Islet of Langerhans (tissue), 1 donor: ENCODE data around the gene TRIM32.
"Not testable (repeated sequence)": the region's sequence is repeated elsewhere in the genome, so short reads cannot be mapped to it uniquely, and the experiment has no call there.

Source experiments
- FAIRE-seq: peaks from one replicate; lab custom pipeline; 2011; peaks lifted over from hg19 to GRCh38; lab: Jason Lieb, UNC

The TRIM32 gene

DNA sequence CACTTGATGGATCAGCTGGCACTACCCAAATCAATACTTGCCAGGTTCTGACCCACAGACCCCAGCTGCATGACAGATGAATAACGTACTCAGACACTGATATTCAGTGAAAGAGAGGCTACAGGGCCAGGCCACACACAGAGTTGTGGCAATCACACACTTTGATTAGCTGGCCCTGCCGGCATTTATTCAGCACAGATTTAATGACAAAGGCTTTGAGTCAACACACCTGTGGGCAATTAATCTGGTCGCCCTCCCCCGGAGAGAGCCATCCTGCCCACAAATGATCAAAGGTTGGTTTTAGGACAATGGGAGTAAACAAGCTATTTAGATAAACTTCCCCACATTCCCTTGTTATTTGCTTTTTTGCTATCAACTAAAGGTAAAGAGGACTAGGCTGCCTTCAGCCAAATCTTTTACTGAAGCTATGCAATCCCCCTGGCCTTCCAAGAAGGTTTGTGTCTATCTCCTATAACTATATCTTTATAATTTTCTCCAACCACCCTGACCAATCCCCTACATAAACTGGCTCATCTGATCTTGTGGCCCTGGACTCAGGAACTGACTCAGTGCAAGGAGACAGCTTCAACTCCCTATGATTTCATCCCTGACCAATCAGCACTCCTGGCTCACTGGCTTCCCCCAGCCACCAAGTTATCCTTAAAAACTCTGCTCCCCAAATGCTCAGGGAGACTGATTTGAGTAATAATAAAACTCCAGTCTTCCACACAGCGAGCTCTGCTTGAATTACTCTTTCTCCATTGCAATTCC is 12.7 kb upstream of the TRIM32 start:
- no peak for FAIRE-seq

DNA sequence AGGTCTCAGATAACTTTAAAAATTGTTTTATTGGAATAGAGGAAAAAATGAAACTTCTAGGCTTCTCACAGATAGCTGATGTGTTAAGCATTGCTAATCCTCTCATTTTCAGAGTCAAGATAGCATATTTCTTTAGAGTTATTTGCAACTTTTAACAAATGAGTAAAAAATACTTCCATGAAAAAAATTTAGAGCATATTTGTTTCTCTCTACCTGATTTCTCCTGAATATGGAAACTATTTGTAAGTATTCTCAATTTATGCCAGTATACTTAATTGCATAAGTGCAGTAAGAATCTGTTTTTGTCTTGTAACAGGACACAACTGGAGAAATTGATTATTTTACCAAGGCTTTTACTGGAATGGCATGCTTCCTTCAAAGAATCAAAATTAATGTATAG is 3.6 kb upstream of the TRIM32 start:
- FAIRE-seq, result no peak

DNA sequence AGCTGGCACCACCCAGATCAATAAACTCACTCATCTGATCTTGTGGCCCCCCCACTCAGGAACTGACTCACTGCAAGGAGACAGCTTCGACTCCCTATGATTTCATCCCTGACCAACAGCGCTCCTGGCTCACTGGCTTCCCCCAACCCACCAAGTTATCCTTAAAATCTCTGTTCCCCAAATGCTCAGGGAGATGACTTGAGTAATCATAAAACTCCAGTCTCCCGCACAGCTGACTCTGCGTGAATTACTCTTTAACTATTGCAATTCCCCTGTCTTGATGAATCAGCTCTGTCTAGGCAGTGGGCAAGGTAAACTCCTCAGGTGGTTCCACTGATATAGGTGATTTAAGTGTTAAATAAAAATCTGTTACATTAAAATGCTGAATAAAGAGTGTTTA is 1.9 kb upstream of the TRIM32 start:
- FAIRE-seq, result no peak

DNA sequence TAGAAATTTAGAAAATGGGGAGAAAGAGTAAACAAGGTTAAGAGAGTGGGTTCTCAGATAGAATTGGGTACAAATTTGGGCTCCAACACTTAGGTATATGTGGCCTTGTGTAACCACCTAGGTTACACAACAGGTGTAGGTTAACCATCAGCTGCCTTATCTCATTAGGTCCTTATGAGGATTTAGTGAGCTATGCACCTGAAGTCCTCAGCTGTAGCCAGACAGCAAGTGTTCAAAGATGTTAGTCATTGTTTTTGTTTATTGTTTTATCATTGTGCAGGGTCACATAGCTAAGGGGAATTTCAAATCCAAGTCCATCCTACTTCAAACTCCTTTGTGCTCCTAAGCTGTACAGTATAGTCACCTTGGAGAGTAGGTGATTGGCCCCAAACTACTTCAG is 970 bp upstream of the TRIM32 start:
- FAIRE-seq, result no peak

DNA sequence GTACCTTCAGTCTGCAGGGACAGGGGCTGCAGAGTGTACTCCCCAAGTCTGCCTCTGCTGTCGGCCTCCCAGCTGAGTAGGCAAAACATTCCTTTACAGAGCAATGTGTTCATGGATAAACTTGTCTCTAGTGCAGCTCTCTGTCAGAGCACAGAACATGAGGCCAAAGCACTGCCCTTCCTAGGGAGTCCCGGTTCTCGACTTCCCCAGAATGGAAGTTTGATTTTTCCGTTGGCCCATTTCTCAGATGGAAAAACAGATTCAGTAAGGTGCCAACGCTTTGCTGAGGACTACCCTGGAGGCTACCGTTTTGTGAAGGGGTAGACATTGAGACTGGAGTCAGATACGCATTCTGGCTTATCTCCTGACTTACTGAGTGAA is 422 bp upstream of the TRIM32 start:
- FAIRE-seq, result no peak

DNA sequence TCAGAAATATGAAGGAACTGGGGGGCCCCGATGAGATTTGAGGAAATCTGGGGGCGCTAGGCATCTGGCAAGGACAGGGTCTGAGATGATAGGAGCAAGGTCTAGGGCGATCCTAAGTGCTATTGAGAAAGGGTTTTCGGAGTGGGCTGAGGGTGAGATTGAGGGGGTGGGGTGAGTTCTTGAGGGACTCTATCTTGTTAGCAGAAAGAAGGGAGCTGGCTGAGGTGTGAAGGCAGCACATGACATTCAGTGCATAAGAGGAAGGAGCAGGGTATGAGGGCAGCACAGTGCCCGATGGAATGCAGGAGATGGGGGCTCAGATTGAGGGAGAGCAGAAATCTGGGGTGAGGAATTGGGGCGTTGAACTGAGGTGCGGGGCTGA is 640 bp downstream of the TRIM32 start:
- no peak for FAIRE-seq

DNA sequence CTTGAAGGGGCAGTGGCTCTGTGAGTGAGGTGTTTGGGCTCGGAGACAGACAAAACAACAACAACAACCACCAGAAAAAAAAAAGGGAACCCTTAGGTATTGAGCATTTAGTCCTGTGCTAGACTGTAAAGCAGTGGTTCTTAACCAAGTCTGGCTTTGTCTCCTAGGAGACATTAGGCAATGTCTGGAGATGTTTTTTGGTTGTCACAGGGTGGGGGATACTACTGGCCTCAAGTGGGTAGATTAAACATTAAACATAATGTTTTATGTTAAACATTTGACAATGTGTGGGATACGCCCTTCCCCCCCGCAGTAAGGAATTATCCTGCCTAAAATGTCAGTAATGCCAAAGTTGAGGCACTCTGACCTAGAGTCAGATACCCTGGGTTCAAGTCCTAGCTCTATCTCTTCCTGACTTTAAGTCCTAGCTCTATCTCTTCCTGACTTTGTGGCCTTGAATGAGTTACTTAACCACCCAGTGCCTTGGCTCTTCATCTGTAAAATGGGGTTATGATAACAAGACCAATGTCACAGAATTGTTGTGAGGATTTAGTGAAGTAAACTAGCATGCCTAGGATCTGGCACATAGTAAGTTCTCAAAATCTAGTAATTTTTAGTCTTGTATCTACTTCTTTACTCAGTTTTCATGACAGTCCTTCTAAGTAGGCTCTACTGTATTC is 1.8 kb downstream of the TRIM32 start:
- no peak for FAIRE-seq

DNA sequence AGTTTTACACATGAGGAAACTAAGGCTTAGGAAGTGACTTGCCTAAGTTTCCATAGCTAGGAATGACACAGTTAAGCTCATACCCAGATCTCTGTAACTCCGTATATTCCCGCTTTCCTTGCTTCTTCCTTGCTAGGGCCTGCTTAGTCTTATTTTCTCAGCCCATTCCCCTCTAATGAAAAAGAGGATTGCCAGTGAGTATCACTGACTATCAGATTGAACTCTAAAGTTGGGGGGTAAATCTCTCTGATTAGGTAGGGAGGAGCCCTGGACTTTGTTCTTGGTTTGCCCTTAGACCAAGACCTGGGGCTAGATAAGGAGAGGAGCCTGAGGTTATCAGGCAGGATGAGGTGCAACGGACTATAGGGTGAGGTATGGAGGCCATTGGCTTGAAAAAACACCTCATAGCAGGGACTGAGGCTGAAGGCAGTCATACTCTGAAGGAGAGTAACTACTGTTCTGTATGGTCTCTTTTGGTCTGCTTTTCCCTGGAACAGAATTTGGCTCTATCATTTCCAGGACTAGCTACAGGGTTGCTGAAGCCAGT is 2.5 kb downstream of the TRIM32 start:
- FAIRE-seq, result no peak

DNA sequence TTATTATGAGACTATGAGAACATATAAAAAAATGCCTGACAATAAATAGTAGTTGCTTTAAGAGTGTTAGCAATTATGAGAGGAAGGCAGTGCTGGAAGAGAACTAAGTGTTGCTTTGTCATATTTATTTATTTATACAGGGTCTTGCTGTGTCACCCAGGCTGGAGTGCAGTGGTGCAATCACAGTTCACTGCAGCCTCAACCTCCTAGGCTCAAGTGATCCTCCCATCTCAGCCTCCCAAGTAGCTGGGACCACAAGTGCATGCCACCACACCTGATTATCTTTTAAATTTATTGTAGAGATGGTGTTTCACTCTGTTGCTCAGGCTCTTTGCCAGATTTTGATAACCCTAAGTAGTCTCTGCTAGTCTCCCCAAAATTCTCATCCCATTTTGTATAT is 3.7 kb downstream of the TRIM32 start:
- not testable (repeated sequence) for FAIRE-seq

DNA sequence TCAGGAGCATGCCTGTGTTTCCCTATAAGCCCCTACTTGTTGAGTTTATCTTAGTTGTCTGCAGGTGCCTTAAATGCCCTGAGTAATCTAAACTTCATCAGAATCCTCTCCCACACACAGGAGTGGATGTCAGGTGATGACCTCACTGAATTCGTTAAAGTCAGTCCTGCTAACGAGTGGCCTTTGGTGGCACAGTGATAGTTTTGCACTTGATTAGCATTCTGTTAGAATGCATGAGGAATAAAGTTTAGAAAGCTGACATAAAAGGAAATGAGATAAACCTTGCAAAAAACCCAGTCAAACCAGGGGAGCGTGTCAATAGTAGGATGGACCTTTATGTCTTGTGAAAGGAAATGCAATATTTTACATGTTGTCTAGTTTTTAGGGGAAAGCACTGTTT is 4.5 kb downstream of the TRIM32 start:
- no peak for FAIRE-seq

DNA sequence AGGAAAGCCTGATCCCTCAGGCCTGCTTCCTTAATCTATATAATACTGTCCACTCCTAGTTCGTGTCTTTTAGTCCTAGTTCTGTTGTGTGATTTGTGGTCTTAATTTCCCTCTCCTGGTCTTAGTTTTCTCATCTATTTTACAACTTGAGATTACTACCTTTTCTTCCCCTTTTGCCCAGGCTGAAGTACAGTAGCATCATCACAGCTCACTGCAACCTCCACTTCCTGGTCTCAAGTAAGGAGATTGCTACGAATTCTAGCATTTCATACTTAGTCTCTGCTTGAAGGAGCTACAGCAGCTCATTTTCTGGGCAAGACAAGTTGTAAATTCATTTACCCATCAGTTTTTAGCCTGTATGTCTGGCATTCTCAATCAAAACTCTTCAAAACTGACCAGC is 5.5 kb downstream of the TRIM32 start:
- FAIRE-seq, result no peak

DNA sequence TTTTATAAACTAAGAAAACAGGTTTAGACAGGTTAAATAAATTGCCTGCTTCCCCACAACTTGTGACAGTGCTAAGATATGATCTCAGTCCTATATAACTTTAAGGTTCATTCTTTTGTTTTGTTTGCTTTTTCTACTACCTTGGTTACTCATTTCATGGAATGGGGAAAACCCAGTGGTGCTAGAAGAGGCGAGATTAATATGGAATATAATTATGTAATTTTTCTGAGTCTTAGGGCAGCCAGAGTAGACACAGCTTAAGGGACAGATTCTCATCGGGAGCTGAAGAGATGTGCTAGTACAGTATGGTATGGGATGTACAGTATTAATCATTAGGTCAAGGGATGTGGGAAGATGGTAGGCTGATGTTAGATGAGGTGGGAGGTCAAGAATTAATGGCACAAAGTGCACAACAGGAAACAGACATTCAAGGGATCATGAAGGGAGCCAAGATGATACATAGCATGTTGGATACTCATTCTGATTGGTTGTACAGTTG is 6.2 kb downstream of the TRIM32 start:
- no peak for FAIRE-seq

DNA sequence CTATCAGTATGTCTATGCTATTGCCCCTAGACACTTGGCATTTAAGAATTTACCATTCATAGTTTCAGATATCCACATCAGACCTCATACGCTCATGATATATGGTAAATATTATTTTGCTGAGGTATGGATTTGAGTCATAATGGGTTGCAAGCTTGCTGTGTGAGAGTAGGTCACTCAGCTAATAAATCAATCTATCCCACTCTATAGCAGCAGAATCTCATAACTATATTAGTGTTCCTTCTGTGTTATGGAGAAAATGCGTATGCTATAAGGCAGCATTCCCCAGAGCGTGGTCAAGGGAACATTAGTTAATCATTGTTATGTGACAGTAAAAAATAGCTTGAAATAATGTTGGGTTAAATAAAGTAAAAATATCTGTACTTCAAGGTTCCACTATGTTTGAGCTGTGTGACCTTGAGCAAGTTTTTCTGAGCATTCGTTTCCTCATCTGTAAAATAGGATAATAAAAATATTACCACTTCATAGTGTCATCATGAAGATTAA is 7.7 kb downstream of the TRIM32 start:
- no peak for FAIRE-seq

DNA sequence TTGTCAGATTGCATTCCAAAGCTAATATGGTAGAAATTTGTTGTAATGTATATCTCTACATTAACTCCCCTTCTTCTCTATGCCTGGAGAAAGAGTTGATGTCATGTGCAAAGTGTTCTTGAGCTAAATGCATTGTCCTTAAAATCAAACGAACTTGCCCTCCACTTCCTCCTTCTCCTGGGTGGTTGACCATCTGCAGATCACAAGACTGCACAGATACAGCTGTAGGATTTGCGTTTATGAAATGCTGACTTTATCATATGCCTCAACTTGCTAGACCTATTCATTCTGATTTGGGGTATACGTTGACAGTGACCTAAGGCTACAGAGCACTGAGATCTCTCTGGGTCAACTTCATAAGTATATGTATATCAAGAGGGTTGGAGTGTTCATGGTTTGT is 8.3 kb downstream of the TRIM32 start:
- no peak for FAIRE-seq

DNA sequence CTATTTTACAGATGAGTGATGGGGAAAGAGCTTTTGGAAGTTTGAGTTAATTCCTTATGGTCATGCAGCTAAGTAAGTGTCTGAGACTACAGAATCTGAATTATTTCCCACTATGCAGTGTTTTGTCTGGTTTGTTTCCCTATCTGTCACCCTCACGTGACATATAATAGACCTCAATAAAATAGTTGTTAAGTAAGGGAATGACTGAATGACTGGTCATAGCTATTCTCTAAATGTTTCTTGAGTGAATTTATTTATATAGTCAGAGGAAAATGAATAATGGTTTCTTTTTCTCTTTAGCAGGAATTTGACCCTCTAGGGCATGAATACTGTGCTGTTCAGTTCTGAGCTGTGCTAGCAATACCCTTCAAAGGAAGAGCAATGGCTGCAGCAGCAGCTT is 10.3 kb downstream of the TRIM32 start:
- no peak for FAIRE-seq

DNA sequence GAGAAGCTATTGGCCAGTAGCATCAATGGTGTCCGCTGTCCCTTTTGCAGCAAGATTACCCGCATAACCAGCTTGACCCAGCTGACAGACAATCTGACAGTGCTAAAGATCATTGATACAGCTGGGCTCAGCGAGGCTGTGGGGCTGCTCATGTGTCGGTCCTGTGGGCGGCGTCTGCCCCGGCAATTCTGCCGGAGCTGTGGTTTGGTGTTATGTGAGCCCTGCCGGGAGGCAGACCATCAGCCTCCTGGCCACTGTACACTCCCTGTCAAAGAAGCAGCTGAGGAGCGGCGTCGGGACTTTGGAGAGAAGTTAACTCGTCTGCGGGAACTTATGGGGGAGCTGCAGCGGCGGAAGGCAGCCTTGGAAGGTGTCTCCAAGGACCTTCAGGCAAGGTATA is 10.8 kb downstream of the TRIM32 start:
- no peak for FAIRE-seq

DNA sequence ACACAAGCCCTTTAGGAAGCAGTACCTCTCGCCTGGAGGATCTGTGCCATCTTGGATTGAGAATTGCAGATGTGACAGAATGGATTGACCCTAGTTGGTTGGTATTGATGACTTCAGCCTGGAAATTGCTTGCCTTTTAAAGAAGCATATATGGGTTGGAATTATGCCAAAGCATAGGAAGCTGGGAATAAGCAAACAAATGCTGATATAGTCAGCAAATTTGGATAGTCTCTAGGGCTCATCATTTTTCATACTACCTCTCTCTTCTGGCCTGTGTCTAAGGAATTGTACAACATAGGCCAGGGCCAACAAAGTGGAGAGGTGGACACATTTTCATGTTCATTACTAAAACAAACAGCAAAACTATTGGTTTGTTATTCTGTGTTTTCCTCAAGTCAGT is 13.2 kb downstream of the TRIM32 start:
- FAIRE-seq, result no peak

DNA sequence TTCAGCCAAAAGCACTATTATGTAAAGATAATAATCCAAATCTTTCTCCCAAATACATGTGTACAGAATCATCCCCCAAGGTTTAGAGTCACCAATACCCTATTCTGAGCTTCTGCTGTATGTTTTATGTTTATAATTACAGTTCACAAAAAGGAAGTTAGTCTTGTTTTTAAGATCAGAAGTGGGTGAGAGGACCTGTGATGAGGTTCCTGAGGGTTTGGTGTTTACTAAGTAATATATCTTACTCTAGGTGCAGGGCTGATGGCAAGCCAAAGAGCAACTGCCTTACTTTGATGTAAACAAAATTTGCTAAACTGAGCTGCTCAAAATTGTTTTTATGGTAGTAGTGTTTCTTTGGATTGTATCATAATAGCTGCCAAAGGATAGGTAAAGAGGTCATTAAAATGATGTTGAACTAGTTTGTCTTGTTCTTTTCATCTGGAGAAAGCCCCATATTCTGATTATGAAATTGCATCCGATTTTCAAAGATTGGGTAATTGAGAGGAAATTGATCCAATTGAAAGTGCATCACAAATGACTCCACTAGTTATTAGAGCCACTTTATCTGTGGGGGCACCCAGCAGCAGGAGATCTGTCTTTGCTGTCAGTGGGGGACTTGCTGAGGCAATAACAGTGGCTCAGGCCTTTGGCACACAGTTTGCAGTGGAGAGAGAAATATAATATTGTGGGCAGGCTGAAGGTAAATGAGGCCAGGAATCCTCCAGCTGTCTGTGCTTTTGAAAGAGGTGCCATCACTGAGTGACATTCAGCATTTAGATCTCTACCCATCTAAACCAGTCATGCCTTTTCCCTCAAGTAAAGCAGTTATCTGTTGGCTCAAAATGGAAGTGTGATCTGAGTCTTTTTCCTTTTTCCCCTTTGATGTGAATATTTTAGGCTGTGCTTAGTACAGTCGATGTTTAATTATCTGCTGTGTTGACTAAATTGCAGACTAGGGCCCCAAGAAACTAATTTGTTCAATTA is 14.1 kb downstream of the TRIM32 start:
- FAIRE-seq, result no peak

DNA sequence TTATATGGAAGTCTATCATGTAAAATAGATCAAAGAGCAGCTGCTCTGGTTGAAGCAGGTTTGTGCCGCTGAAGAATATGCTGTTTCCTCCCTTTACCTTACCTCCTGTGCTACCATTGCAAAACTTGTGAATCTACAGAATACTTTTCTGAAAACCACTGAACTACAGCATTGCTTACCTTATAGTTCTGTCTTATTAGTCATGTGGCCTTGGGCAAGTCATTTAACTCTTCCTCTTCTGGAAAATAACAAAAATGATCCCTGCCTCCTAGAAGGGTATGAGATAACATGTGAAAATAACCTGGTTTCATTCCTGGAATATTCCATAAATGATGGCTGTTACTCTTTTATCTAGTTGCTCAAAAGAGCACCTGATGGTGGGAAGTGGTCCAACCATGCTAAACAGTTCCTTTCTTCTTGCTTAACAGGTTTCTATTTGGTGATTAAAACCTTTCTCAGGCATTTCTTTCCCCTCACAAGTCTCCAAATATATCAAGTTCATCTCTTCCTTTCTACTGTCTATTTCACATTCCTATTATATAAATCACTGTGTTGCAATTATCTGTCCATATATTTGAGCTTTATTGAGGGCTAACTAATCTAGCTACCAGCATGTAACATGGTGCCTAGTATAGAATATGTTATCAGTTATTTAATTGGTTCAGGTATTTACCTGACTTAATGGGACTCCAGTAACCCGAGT is 15.0 kb downstream of the TRIM32 start:
- no peak for FAIRE-seq

DNA sequence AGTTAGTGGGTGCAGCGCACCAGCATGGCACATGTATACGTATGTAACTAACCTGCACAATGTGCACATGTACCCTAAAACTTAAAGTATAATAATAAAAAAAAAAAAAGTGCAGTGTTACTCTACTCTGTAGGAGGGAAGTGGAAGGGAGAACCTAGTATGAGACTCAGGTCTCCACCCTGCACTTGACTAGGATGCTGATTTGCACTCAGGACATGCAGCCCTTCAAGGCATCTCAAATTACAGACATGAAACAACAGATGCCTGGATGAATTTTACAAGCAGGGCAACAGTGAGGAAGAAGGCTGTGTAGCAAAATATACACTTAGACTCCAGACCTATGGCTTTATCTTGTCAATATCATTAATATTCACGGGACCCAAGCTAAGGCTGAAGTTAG is 16.5 kb downstream of the TRIM32 start:
- FAIRE-seq, result no peak

DNA sequence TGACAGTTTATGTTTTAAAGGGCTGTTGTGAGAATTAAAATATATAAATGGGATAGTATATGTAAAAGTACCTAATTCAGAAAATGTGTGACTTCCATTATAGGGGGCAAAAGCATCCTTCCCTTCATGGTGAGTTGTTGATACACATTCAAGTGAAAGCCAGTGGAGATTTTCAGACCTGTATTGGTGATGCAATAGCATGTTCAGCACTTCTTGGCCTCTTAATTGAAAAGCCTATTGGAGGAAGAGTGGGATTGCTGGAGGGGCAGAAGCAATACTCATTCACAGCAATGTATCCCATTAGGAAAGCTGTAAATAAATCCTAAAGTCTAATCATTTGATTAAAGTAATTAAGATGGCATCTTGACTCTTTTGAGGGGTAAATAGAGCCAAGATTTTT is 17.4 kb downstream of the TRIM32 start:
- no peak for FAIRE-seq

DNA sequence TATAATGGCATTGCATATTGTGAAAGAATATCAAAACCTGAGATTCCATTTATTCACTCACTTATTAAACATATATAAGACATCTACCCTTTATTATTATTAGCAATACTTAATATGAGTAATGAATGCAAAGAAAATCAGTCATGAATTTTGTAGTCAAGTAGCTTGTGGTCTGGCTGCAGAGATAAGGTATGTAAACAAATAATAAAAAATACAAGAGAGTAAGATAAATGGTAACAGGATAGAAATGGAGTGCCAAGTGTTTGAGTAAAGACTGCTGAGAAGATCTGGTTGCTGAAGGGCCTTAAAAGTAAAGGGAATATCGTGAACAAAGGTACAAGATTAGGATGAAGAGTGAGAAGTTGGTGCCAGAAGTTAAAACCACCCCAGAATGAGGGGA is 18.4 kb downstream of the TRIM32 start:
- no peak for FAIRE-seq
